GM12878 (cell line): ENCODE results near the gene FUT8. TPM values are rescaled to one million over a fixed set of nuclear protein-coding genes. Genes with fewer than 3 reads are reported as not detected.

ENCODE experiments used
- ATAC-seq: fragments of 200-7000 bp; cut with Tn5 transposase; 3 replicates; pipeline ENCODE4 v1.9.1; 2020; ENCODE audit warnings: mild to moderate bottlenecking, moderate library complexity
- BruUV-seq: library from RNA; stranded (reverse); fragments of 400-500 nt; replicated peaks from 2 replicates; lab custom pipeline; 2021; lab: Mats Ljungman, UMichigan
- CTCF ChIA-PET: fragments of 300-600 bp; sonication (Branson Sonifier 250); formaldehyde crosslinking; extraction: SDS; loops from one replicate; lab custom pipeline; 2021; ENCODE audit warnings: inconsistent platforms; lab: Yijun Ruan, JAX
- POLR2A ChIA-PET: fragments of 350-600 bp; formaldehyde crosslinking; extraction: SDS; loops from one replicate; lab custom pipeline; 2021; ENCODE audit warnings: inconsistent platforms; lab: Charles Lee
- RAD21 ChIA-PET: fragments of 300-600 bp; sonication (Branson Sonifier 250); formaldehyde crosslinking; loops from one replicate; lab custom pipeline; 2023; ENCODE audit warnings: antibody characterized with exemption; ENCODE audit not compliant: unreplicated experiment; lab: Charles Lee
- SMC1A ChIA-PET: fragments of 300-600 bp; sonication (Branson Sonifier 250); formaldehyde crosslinking; loops from one replicate; lab custom pipeline; 2023; ENCODE audit not compliant: unreplicated experiment, uncharacterized antibody; lab: Charles Lee
- DNase-seq: peaks from one replicate; pipeline ENCODE4 v3.0.0-alpha.2; 2011; ENCODE audit warnings: low read depth, low spot score
- FAIRE-seq: peaks from 3 replicates; lab custom pipeline; 2011; peaks lifted over from hg19 to GRCh38; lab: Jason Lieb, UNC
- H2AFZ ChIP-seq: 2 replicates; pipeline ENCODE4 v1.6.0; 2011; ENCODE audit warnings: low read depth, low read length, control low read depth; ENCODE audit not compliant: control insufficient read depth
- H3K27ac ChIP-seq: 2 replicates; pipeline ENCODE4 v1.5.1; 2011; ENCODE audit warnings: control low read depth; ENCODE audit not compliant: control insufficient read depth, insufficient read depth
- H3K27me3 ChIP-seq, 2 experiments: replicated peaks in 1 of 2; 2 replicates each; pipeline versions ENCODE4 v1.6.0 to v1.6.1; 2011; ENCODE audit warnings: low read length in 1 of 2; ENCODE audit not compliant: control insufficient read depth in 2 of 2, insufficient read depth in 2 of 2
- H3K36me3 ChIP-seq, 2 experiments: 2 replicates each; pipeline ENCODE4 v1.5.1; 2011; ENCODE audit warnings: low read length in 1 of 2; ENCODE audit not compliant: control insufficient read depth in 2 of 2, insufficient read depth in 2 of 2
- H3K4me1 ChIP-seq: 2 replicates; pipeline ENCODE4 v1.6.1; 2011; ENCODE audit warnings: mild to moderate bottlenecking, low read length, moderate library complexity, mixed read lengths; ENCODE audit not compliant: control insufficient read depth, insufficient read depth
- H3K4me2 ChIP-seq: 2 replicates; pipeline ENCODE4 v1.6.0; 2011; ENCODE audit warnings: control low read depth; ENCODE audit not compliant: control insufficient read depth, insufficient read depth
- H3K4me3 ChIP-seq: fragments of 200-600 bp; sonication (generic); 2 replicates; pipeline ENCODE4 v1.5.1; 2016
- H3K79me2 ChIP-seq: 2 replicates; pipeline ENCODE4 v1.6.0; 2011; ENCODE audit warnings: low read length; ENCODE audit not compliant: control insufficient read depth, insufficient read depth
- H3K9ac ChIP-seq: 2 replicates; pipeline ENCODE4 v1.8.0; 2011; ENCODE audit warnings: low read length, control low read depth, mixed read lengths; ENCODE audit not compliant: control insufficient read depth, insufficient read depth
- H3K9me3 ChIP-seq: replicated peaks from 3 replicates; pipeline ENCODE4 v1.5.1; 2011; ENCODE audit warnings: mild to moderate bottlenecking, low read length; ENCODE audit not compliant: control insufficient read depth, insufficient read depth
- H4K20me1 ChIP-seq: 2 replicates; pipeline ENCODE4 v1.6.0; 2011; ENCODE audit not compliant: control insufficient read depth, insufficient read depth
- DPF2 ChIP-seq: fragments of 450-650 bp; IDR thresholded peaks from 2 replicates; pipeline ENCODE4 v1.6.1; 2017; ENCODE audit warnings: mild to moderate bottlenecking
- ESRRA ChIP-seq: IDR thresholded peaks from 2 replicates; pipeline ENCODE4 v1.6.1; 2012; ENCODE audit warnings: mild to moderate bottlenecking, low read length, improper control_type of control experiment
- HDGF ChIP-seq: fragments of 450-650 bp; IDR thresholded peaks from 2 replicates; pipeline ENCODE4 v1.6.1; 2016; ENCODE audit warnings: antibody characterized with exemption
- JUNB ChIP-seq: IDR thresholded peaks from 2 replicates; pipeline ENCODE4 v1.6.1; 2016; ENCODE audit warnings: antibody characterized with exemption, mild to moderate bottlenecking
- SMAD1 ChIP-seq: fragments of 450-650 bp; IDR thresholded peaks from 2 replicates; pipeline ENCODE4 v1.6.1; 2018; ENCODE audit warnings: mild to moderate bottlenecking, low read depth; ENCODE audit not compliant: partially characterized antibody
- SPI1 ChIP-seq: IDR thresholded peaks from 2 replicates; pipeline ENCODE4 v1.6.1; 2011; ENCODE audit warnings: low read depth, mild to moderate bottlenecking, low read length, moderate library complexity, borderline replicate concordance; ENCODE audit not compliant: insufficient read depth
- YBX1 ChIP-seq: fragments of 450-650 bp; IDR thresholded peaks from 2 replicates; pipeline ENCODE4 v1.6.1; 2016; ENCODE audit warnings: antibody characterized with exemption
- WGBS: methylation state at CpG from one replicate; pipeline ENCODE4 v1.1.6; 2016; ENCODE audit warnings: low lambda C conversion rate; ENCODE audit not compliant: insufficient replicate concordance, insufficient coverage; ENCODE audit errors: missing lambda C conversion rate; 5-methylcytosine and 5-hydroxymethylcytosine counted together
- in situ Hi-C: fragments of 300-500 bp; cut with MboI; formaldehyde crosslinking; loops from 9 replicates; pipeline ENCODE4 v1.14.3; 2018; ENCODE audit warnings: mixed read lengths
- intact Hi-C: fragments of 100-400 bp; cut with micrococcal nuclease; formaldehyde crosslinking; loops from one replicate; pipeline ENCODE4 v1.14.2; 2022; ENCODE audit not compliant: unreplicated experiment
- polyA plus RNA-seq, 11 experiments: library from polyadenylated mRNA; depleted of rRNA in 4 of 11; unstranded in 6 of 11; stranded (reverse) in 5 of 11; fragments of >200 nt; fragmentation: Nextera tagmentation in 4 of 11; fragmentation: Illumina TruSeq in 1 of 11; extraction: Ambion mirVana in 4 of 11; extraction: Trizol in 1 of 11; gene quantifications; 1 replicate in 1 of 11; 2 replicates in 10 of 11; pipeline versions ENCODE4 v1.2.1 to v1.2.3, GENCODE V29; 2011 to 2016; ENCODE audit warnings: inconsistent platforms in 2 of 11, missing spikeins in 2 of 11, low read depth in 1 of 11
- total RNA-seq, 4 experiments: library from RNA; depleted of rRNA in 3 of 4; stranded (reverse); fragments of >200 nt in 3 of 4; fragmentation: Illumina TruSeq in 1 of 4; extraction: Trizol in 1 of 4; gene quantifications; 2 replicates each; pipeline versions ENCODE4 v1.2.1 to v1.2.3, GENCODE V29; 2013 to 2021
- TF ChIP-seq, protein P1 (sequence below): fragments of 450-650 bp; conservative IDR thresholded peaks from 2 replicates; pipeline ENCODE4 v1.6.1; 2017; ENCODE audit warnings: mild to moderate bottlenecking, moderate library complexity
- TF ChIP-seq, protein P2 (sequence below): IDR thresholded peaks from 2 replicates; pipeline ENCODE4 v1.6.1; 2012; ENCODE audit warnings: low read depth, low read length, improper control_type of control experiment
- TF ChIP-seq, protein P3 (sequence below): IDR thresholded peaks from 2 replicates; pipeline ENCODE4 v1.6.1; 2012; ENCODE audit warnings: low read length, inconsistent platforms

FUT8 gene
- total and polyA plus RNA-seq, 10 of the 15 experiments (the other 5 are each of a cell fraction or from before 2014, with no cell fraction given): 21.3 to 106 (median 66.3) TPM

DNA sequence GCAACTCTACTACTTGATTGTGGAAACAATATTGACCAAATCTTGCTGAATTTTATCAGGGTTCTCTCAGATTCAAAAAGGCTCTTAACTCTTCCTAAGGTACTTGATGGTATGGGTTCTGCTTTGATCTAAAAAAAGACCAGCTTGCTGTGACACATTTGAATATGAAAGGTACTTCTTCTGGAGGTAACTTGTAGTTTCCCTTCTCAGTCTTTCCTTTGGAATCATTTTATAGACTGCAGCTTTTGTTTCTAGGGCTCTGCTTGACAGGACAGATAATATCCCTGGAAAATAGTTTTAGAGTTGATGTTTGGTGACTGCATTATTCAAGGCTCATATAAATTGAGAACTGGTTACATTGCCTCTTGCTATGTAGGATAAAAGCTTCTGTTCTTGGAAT lies 251.9 kb downstream of the FUT8 start:
- SMC1A ChIA-PET: interaction anchor here (1.1 to 1.8 kb wide), 2 partner anchors 18 to 249 kb away, joined by 3 to 8 read pairs; no protein-coding TSS in a partner anchor
- no peak overlapping the region for H3K4me2 ChIP-seq
- no peaks in the 10 kb centered on the region for H3K9me3 ChIP-seq
- no peak overlapping the region for H3K27ac ChIP-seq
- ATAC-seq (no peak), FAIRE-seq (no peak), DNase-seq (no peak)
- intact Hi-C loops: no loop called here
- RAD21 ChIA-PET: no interaction called here
- in situ Hi-C loops: no loop called here
- no peaks in the 10 kb centered on the region for H3K79me2 ChIP-seq
- BruUV-seq: no TSS peak
- TF ChIP-seq SMAD1 (no peak), HDGF (no peak)
- CTCF ChIA-PET: interaction anchor here (0.7 kb wide), 2 partner anchors 11 to 443 kb away, joined by 3 read pairs; no protein-coding TSS in a partner anchor
- no peaks in the 10 kb centered on the region for H3K4me1 ChIP-seq
- peaks cover 0 to 4% of the 10 kb centered on the region in 2 experiments; a peak in 1 of 4 replicates for H3K36me3 ChIP-seq
- H3K27me3 ChIP-seq: no peaks in the 10 kb centered on the region
- H2AFZ ChIP-seq: no peak overlapping the region
- no peak overlapping the region for H3K9ac ChIP-seq
- no peaks in the 10 kb centered on the region for H4K20me1 ChIP-seq
- H3K4me3 ChIP-seq: no peak overlapping the region
- POLR2A ChIA-PET: no interaction called here

DNA sequence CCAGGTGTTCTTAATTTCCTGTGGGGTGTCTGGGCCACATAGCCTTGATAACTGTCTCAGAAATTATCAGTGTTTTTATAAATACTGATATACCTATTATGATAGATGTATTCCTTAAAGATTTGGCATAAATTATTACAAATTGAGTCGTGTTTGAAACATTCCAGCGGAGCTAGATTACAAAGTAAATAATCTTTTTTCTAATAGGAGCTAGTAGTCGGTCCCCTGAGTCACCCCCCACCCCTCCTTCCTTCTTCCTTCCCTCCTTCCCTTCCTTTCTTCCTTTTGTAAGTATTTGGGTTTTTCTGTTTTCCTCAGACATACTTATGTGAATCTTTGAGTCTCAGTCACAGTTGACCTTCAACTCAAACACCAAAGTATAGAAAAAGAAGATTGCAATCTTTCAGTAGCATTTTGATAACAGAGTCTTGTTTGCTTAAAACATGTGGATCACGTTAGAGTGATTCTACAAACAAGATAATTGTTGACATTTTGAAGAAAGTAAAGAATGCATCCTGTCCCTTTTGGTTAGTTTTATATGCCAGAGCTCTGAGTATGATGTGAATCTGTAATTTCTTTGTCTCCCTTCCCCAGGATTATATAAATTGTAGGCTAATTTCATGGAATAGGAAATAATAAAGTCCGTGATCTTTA lies 264.0 kb downstream of the FUT8 start:
- Histone ChIP-seq H3K27me3 (no peaks in the 10 kb centered on the region), H3K9me3 (no peaks in the 10 kb centered on the region), H2AFZ (no peak overlapping the region), H3K79me2 (no peaks in the 10 kb centered on the region), H3K27ac (no peak overlapping the region), H3K4me3 (no peak overlapping the region), H3K4me1 (no peaks in the 10 kb centered on the region), H4K20me1 (no peaks in the 10 kb centered on the region), H3K9ac (no peak overlapping the region), H3K36me3 (peaks cover 0 to under 1% of the 10 kb centered on the region in 2 experiments; a peak in 1 of 4 replicates), H3K4me2 (no peak overlapping the region)
- ChIA-PET RAD21 (no interaction called here), SMC1A (interaction anchor here (2.0 kb wide), 1 partner anchor 14 kb away, joined by 6 read pairs; no protein-coding TSS in a partner anchor), CTCF (interaction anchor here (0.5 to 1.2 kb wide), 2 partner anchors 11 to 26 kb away, joined by 3 read pairs; no protein-coding TSS in a partner anchor), POLR2A (no interaction called here)
- no TSS peak for BruUV-seq
- DNase-seq (no peak), FAIRE-seq (no peak), ATAC-seq (no peak)
- TF ChIP-seq ESRRA: no peak
- TF ChIP-seq YBX1: no peak
- TF ChIP-seq, protein P1, sequence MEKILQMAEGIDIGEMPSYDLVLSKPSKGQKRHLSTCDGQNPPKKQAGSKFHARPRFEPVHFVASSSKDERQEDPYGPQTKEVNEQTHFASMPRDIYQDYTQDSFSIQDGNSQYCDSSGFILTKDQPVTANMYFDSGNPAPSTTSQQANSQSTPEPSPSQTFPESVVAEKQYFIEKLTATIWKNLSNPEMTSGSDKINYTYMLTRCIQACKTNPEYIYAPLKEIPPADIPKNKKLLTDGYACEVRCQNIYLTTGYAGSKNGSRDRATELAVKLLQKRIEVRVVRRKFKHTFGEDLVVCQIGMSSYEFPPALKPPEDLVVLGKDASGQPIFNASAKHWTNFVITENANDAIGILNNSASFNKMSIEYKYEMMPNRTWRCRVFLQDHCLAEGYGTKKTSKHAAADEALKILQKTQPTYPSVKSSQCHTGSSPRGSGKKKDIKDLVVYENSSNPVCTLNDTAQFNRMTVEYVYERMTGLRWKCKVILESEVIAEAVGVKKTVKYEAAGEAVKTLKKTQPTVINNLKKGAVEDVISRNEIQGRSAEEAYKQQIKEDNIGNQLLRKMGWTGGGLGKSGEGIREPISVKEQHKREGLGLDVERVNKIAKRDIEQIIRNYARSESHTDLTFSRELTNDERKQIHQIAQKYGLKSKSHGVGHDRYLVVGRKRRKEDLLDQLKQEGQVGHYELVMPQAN: no peak
- no peak for TF ChIP-seq DPF2
- no peak for TF ChIP-seq JUNB
- TF ChIP-seq, protein P2, sequence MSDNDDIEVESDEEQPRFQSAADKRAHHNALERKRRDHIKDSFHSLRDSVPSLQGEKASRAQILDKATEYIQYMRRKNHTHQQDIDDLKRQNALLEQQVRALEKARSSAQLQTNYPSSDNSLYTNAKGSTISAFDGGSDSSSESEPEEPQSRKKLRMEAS: no peak
- TF ChIP-seq SPI1: no peak
- TF ChIP-seq, protein P3, sequence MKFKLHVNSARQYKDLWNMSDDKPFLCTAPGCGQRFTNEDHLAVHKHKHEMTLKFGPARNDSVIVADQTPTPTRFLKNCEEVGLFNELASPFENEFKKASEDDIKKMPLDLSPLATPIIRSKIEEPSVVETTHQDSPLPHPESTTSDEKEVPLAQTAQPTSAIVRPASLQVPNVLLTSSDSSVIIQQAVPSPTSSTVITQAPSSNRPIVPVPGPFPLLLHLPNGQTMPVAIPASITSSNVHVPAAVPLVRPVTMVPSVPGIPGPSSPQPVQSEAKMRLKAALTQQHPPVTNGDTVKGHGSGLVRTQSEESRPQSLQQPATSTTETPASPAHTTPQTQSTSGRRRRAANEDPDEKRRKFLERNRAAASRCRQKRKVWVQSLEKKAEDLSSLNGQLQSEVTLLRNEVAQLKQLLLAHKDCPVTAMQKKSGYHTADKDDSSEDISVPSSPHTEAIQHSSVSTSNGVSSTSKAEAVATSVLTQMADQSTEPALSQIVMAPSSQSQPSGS: no peak
- in situ Hi-C loops (no loop called here), intact Hi-C loops (no loop called here)
- 99% methylated on average over 5 of the region's 5 CpGs for WGBS
